ENCODE measurements around the gene MUC6. TPM values are rescaled to one million over a fixed set of nuclear protein-coding genes. Genes with fewer than 3 reads are reported as not detected.

Gene MUC6, protein sequence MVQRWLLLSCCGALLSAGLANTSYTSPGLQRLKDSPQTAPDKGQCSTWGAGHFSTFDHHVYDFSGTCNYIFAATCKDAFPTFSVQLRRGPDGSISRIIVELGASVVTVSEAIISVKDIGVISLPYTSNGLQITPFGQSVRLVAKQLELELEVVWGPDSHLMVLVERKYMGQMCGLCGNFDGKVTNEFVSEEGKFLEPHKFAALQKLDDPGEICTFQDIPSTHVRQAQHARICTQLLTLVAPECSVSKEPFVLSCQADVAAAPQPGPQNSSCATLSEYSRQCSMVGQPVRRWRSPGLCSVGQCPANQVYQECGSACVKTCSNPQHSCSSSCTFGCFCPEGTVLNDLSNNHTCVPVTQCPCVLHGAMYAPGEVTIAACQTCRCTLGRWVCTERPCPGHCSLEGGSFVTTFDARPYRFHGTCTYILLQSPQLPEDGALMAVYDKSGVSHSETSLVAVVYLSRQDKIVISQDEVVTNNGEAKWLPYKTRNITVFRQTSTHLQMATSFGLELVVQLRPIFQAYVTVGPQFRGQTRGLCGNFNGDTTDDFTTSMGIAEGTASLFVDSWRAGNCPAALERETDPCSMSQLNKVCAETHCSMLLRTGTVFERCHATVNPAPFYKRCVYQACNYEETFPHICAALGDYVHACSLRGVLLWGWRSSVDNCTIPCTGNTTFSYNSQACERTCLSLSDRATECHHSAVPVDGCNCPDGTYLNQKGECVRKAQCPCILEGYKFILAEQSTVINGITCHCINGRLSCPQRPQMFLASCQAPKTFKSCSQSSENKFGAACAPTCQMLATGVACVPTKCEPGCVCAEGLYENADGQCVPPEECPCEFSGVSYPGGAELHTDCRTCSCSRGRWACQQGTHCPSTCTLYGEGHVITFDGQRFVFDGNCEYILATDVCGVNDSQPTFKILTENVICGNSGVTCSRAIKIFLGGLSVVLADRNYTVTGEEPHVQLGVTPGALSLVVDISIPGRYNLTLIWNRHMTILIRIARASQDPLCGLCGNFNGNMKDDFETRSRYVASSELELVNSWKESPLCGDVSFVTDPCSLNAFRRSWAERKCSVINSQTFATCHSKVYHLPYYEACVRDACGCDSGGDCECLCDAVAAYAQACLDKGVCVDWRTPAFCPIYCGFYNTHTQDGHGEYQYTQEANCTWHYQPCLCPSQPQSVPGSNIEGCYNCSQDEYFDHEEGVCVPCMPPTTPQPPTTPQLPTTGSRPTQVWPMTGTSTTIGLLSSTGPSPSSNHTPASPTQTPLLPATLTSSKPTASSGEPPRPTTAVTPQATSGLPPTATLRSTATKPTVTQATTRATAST (N-terminal part only)
- polyA plus RNA-seq (2012; ENCODE audit: insufficient read length, low read depth) = 0.67 TPM

DNA sequence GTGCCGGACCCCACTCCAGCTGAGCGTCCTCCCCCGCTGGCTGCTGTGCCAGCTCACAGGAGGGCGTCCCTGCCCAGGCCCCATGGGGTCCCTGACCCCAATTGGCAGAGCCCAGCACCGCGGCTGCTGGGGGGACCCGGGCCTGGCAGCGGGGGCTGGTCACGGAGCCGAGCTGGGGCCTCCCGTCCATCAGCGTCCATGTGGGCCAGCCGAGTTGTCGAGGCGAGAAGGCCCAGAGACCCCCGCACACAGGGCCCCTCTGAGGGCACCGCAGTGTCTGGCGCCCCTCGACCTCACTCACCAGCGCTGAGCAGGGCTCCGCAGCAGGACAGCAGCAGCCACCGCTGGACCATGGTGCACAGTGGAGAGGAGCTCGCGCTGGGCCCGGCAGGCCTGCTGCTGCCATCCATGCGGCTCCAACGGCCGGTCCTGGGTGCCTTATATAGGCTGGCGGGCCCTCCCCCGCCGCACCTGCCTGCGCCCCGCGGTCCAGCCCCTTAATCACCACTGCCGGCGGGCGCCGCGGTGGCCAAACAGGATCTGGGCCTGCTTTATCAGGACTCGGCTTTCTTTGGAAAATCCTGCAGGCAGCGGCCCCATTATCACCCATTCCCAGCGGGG is at the start of gene MUC6:
TSS of gene MUC6 (minus strand) at position 416 of the 621 bp plus-strand sequence. CDS start at position 353, 63 bp downstream.
- TF ChIP-seq POLR2AphosphoS5 (IDR thresholded peaks at IDR 0.05; ENCODE audit: low read depth, low read length) = no peak
- no peak for TF ChIP-seq TAF1 (IDR thresholded peaks at IDR 0.05; ENCODE audit: borderline replicate concordance, insufficient read depth, low read length)
- TF ChIP-seq SIN3A (IDR thresholded peaks at IDR 0.05; ENCODE audit: borderline replicate concordance, insufficient read depth, low read length) = no peak
- TF ChIP-seq, protein P1, sequence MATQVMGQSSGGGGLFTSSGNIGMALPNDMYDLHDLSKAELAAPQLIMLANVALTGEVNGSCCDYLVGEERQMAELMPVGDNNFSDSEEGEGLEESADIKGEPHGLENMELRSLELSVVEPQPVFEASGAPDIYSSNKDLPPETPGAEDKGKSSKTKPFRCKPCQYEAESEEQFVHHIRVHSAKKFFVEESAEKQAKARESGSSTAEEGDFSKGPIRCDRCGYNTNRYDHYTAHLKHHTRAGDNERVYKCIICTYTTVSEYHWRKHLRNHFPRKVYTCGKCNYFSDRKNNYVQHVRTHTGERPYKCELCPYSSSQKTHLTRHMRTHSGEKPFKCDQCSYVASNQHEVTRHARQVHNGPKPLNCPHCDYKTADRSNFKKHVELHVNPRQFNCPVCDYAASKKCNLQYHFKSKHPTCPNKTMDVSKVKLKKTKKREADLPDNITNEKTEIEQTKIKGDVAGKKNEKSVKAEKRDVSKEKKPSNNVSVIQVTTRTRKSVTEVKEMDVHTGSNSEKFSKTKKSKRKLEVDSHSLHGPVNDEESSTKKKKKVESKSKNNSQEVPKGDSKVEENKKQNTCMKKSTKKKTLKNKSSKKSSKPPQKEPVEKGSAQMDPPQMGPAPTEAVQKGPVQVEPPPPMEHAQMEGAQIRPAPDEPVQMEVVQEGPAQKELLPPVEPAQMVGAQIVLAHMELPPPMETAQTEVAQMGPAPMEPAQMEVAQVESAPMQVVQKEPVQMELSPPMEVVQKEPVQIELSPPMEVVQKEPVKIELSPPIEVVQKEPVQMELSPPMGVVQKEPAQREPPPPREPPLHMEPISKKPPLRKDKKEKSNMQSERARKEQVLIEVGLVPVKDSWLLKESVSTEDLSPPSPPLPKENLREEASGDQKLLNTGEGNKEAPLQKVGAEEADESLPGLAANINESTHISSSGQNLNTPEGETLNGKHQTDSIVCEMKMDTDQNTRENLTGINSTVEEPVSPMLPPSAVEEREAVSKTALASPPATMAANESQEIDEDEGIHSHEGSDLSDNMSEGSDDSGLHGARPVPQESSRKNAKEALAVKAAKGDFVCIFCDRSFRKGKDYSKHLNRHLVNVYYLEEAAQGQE (IDR thresholded peaks at IDR 0.05; ENCODE audit: insufficient read depth in 1 of 2, low read depth in 2 of 2, low read length in 2 of 2) = no peak
- no peak for TF ChIP-seq FOXP2 (optimal IDR thresholded peaks at IDR 0.05; ENCODE audit: borderline replicate concordance, extremely low read depth, extremely low read length, insufficient read depth)

DNA sequence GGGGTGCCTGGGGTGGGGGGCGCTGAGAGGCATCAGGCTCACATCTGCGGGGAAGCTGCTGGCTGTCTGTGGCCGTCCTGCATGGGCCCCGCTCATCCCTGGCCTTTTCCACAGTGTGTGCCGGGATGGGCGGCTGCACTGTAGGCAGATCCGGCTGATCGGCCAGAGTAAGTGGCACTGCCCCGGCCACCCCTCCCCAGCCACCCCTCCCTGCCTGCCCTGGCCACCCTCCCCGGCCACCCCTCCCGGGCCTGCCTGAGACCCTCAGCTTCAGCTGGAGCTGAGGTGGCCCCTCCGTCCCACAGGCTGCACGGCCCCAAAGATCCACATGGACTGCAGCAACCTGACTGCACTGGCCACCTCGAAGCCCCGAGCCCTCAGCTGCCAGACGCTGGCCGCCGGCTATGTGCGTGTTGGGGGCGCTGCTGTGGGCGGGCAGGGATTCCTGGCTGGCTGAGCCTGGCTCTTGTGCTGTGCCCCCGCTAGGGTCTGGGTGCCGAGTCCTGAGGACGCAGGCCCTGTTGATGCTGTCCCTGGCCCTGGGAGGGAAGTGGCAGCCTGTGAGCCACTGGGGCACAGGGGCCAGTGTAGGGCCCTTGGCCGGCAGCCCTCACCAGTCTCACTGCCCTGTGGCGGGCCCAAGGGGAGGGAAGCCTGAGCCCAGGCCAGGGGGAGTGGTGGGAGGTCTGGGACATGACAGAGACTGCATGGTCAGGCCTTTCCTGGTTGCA is 49.1 kb upstream of the MUC6 start:
- TF ChIP-seq, protein P1 (IDR thresholded peaks at IDR 0.05; ENCODE audit: insufficient read depth in 1 of 2, low read depth in 2 of 2, low read length in 2 of 2) = no peak
- TF ChIP-seq POLR2AphosphoS5 (IDR thresholded peaks at IDR 0.05; ENCODE audit: low read depth, low read length) = no peak
- TF ChIP-seq TAF1 (IDR thresholded peaks at IDR 0.05; ENCODE audit: borderline replicate concordance, insufficient read depth, low read length) = no peak
- TF ChIP-seq SIN3A (IDR thresholded peaks at IDR 0.05; ENCODE audit: borderline replicate concordance, insufficient read depth, low read length) = no peak
- no peak for TF ChIP-seq FOXP2 (optimal IDR thresholded peaks at IDR 0.05; ENCODE audit: borderline replicate concordance, extremely low read depth, extremely low read length, insufficient read depth)

DNA sequence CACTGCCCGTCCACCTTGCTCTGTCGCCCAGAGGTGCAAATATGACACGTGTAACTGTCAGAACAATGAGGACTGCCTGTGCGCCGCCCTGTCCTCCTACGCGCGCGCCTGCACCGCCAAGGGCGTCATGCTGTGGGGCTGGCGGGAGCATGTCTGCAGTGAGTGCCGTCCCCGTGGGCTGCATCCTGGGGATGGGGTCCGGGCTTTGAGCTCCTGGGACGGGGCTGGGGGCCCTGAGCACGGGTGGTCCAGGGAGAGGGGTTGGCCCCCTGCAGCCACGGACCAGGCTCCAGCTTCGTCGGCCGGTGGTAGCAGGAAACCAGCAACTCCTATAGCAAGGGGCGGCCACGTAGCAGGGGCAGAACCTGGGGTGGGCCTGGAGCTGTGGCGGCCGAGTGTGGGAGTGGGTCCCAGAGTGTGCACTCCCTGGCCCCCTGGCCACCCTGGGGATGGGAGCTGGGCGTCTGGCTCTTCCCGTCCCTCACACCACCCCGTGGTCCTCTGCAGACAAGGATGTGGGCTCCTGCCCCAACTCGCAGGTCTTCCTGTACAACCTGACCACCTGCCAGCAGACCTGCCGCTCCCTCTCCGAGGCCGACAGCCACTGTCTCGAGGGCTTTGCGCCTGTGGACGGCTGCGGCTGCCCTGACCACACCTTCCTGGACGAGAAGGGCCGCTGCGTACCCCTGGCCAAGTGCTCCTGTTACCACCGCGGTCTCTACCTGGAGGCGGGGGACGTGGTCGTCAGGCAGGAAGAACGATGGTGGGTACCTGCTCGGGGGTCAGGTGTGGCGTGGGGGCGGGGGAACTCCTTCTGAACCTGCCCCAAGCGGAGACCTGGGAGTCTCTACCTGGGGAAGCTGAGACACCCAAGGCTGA is 48.3 kb upstream of the MUC6 start:
- TF ChIP-seq FOXP2 (optimal IDR thresholded peaks at IDR 0.05; ENCODE audit: borderline replicate concordance, extremely low read depth, extremely low read length, insufficient read depth) = no peak
- TF ChIP-seq POLR2AphosphoS5 (IDR thresholded peaks at IDR 0.05; ENCODE audit: low read depth, low read length) = no peak
- no peak for TF ChIP-seq TAF1 (IDR thresholded peaks at IDR 0.05; ENCODE audit: borderline replicate concordance, insufficient read depth, low read length)
- no peak for TF ChIP-seq SIN3A (IDR thresholded peaks at IDR 0.05; ENCODE audit: borderline replicate concordance, insufficient read depth, low read length)
- TF ChIP-seq, protein P1 (IDR thresholded peaks at IDR 0.05; ENCODE audit: insufficient read depth in 1 of 2, low read depth in 2 of 2, low read length in 2 of 2) = no peak

All from PFSK-1 (cell line).